KOPT-K1 (cell line): ENCODE results near the gene KIF6.

Experiments used
- H3K27ac ChIP-seq: fragments of 200-600 bp; sonication (generic); 2 replicates; pipeline ENCODE4 v1.5.1; 2016; ENCODE audit warnings: antibody characterized with exemption, mild to moderate bottlenecking, low read depth, low read length; ENCODE audit not compliant: poor library complexity, severe bottlenecking
- H3K36me3 ChIP-seq: fragments of 200-600 bp; sonication (generic); 2 replicates; pipeline ENCODE4 v1.5.1; 2017; ENCODE audit warnings: antibody characterized with exemption, mild to moderate bottlenecking, low read length, moderate library complexity; ENCODE audit not compliant: insufficient read depth
- H3K9me3 ChIP-seq: fragments of 200-600 bp; sonication (generic); 2 replicates; pipeline ENCODE4 v1.5.1; 2017; ENCODE audit warnings: antibody characterized with exemption, low read length, mild to moderate bottlenecking; ENCODE audit not compliant: insufficient read depth, poor library complexity, severe bottlenecking

KIF6 gene

DNA sequence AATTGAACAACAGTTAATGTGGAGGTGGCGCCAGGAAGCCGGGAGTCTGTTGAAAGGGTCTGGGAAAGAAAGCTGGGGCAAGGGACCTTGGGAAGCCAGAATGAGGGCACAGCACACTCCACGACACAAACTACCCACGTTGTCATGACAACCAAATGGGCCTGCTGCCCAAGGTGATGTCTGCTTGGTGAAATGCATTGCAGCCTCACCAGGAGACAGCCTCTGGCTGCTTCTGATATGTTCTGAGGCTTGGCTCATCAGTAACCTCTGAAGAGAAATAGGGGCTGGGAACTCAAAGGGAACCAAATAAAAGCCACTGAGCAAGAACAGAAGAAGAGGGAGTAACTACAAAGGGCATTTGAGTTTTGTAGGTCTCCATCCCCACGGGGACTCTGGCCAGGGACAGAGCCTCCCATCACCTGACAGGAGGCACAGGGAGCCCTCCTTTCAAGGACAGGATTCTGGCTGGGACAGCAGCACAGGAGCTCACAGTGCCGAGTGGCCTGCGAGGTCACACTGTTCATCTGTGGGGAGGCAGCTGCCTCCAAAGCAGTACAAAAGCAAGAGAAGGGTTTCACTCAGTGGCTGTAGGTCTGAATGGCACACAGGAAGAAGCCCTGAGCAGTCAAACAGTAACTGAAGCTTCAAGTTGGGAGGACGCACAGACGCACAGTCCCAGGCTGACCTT, 358.1 kb downstream of the KIF6 start:
- no peaks in the 10 kb centered on the region for H3K9me3 ChIP-seq
- H3K36me3 ChIP-seq = no peaks in the 10 kb centered on the region

DNA sequence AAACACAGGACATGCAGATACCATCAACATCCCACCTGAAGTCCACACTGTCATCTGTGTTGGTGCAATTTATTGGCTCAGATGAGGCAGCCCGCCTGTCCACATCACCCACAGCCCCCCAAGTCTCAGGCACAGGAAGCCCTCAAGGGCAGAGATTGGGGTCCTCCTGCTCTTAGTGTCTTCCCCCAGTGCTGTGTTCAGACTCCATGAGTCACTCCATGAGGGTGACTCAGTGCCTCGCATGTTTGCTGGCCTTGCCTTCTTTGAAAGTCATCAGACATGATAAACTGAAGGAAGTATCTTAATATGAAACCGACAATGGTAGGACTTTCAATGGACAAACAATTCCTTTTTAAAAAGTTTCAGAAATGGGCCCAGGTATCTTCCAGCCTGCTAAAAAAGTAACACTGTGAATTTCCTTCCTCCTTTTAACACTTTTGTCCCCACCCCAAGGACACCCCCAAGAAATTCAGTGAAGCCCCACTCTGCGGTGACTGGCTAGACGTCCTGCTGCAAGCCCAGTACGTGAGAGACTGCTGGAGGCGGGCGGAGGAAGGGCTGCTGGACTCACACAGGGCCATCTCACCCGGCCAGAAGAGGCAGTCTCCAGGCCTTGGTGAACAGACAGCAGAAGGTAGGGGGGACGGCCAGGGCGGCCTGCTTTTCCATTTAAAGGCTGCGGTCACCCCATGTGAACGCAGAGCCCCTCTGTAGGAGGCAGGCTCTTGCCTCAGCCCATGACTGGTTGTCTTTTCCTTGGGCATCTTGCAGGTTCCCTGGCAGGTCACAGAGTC, 359.7 kb downstream of the KIF6 start:
- H3K9me3 ChIP-seq = no peaks in the 10 kb centered on the region
- no peaks in the 10 kb centered on the region for H3K36me3 ChIP-seq
- H3K27ac ChIP-seq = no peak overlapping the region

More for the DNA sequence above, 358.1 kb downstream of the KIF6 start:
- H3K27ac ChIP-seq = no peak overlapping the region

DNA sequence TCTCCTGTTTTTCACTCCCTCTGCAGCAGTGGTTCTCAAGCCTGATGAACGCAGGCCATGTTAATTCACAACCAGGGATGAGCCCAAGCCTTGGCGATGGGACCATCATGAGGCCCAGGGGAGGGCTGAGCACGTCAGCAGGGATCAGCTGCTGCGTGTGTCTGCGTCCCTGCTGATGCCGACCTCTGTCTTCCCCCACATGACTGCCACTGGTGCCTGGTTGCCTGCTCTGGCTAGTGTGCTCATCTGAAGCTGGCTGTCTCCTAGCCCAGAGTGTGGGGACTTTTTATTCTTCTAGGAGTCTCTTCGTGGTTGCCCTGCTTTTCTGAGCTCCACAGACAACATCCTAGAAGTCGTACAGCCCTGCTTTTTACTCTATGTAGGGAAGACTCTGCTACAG, 361.9 kb downstream of the KIF6 start:
- no peaks in the 10 kb centered on the region for H3K9me3 ChIP-seq
- no peak overlapping the region for H3K27ac ChIP-seq
- no peaks in the 10 kb centered on the region for H3K36me3 ChIP-seq

DNA sequence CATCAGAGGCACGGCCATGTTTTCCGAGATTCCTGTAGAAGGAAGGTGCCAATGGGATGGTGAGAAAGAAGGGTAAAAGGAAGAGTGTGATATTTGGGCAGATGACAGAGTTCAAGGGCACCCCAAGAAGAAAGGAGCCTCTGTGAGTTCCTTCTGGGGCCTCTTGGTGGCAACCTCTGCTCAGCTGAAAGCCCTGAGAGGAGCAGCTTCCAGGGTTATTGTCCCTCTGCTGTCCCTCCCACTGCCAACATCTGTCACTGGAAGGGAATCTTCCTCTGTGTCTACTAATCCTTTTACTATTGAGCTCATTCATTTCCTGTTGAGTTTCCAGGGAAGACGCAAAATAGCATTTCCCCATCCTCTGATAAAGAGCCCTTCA, 362.7 kb downstream of the KIF6 start:
- H3K9me3 ChIP-seq = no peaks in the 10 kb centered on the region
- H3K27ac ChIP-seq = no peak overlapping the region
- no peaks in the 10 kb centered on the region for H3K36me3 ChIP-seq

DNA sequence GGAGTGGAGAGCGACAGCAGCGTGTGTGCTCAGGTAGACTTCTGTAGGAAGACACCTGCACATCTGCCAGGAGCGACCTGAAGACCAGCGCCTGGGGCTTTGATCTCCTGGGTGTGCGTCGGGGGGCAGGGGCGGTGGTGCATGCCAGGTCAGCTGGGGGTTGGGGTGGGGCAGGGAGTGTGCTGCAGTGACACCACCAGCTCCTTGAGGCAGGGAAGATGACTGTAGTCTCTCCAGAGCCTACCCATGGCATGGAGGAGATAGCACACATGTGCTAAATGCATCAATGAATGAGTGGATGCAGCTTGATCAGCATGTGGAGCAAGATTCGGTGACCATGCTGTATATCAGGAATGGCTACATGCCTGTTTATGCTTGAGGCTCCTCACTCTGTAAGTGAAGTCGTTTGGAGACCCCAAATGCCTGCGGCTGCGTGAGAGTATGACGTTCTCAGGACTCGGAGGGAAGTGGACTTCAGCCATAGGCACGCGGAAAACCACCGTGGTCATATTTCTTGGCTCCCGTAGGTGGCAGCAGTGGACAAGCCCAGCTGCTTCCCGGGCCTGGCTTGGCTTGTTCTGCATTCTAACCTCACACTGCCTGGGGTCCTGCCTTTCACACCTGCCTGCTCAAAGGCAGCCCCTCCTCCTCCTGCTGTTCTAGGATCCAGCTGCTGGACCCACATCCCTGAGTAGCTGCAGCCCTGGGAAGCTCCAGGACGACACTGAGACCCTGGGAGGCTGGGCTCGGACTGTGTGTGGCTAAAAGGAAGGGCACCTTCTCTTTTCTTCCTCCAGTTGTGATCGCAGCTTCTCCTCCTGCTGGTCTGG, 363.3 kb downstream of the KIF6 start:
- no peaks in the 10 kb centered on the region for H3K9me3 ChIP-seq
- H3K27ac ChIP-seq = no peak overlapping the region
- no peaks in the 10 kb centered on the region for H3K36me3 ChIP-seq

DNA sequence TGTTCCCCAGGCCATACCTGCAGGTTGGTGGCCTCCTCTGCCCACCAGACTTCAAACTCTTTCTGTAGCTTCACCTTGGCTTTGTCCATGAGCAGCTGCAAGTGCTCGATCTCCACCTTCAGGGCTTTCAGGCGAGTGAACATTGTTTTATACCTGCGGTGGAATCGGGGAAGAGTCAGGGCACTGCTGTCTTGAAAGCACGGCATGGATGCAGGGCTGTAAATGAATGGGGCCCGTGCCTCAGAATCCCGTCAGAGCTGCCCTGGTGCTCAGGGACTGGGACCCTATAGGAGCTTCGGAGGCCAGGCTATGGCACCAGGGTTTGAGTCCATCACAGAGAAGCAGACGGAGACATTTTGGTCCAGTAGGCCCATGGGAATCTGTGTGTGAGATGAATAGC, 364.8 kb downstream of the KIF6 start:
- H3K27ac ChIP-seq = no peak overlapping the region
- no peaks in the 10 kb centered on the region for H3K36me3 ChIP-seq
- H3K9me3 ChIP-seq = no peaks in the 10 kb centered on the region

DNA sequence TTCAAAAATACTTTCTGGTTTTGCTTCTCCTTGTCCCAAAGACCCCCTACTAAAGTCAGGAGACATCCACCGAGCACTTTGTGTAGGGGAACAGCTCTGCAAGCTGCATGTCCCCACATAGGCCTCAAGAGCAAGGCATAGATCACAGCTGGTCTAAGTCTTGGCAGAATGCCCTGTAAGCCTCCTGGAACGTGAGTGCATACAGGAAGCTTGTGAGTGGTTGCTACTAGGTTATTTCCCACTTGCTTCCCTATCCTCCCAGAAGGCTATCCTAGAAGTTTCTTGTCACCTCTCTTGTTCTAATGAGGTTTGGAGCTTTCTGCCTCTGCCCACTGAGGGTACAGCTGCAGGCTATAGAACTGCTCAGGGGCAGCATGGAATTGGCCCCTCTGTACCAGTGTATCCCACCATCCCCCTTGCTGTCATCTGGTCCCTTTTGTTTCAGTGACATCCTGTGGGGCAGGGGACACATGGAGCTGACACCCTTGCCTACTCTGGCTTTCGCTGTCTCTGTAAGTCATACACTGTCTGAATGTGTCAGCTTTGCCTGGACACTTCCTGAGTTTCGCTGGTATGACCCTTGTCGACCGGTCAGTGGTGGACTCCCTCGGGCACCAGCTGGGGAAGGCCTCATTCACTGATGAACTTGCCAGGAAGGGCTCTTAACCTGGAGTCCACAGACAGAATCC, 367.1 kb downstream of the KIF6 start:
- H3K9me3 ChIP-seq = no peaks in the 10 kb centered on the region
- no peak overlapping the region for H3K27ac ChIP-seq
- no peaks in the 10 kb centered on the region for H3K36me3 ChIP-seq

DNA sequence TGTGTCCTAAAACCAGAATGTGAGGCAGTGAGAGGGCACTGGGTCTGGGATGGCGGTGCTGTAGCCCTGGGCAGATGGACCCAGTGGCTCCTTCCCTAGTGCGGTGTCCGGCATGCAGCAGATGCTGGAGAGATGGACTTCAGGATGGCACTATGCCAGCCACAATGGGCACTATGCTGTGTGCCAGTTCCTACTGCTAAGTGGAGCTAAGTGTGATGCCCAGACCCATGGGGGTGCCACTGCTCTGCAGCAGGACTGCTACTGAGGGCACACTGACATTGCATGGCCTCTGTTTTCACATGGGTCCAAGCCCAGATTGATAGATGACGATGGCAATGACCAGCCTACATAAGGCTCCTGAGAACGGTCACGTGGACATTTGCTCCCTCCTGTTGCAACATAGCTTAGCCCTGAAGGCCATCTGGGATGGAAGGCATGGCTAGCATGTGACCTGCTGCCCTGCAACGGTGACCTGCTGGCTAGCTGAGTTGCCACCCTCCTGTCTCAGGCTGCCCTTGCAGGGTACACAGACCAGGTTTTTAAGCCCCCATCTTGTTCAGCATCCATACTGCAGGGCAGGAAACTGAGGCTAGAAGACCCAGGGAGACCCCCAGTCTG, 371.4 kb downstream of the KIF6 start:
- Histone ChIP-seq H3K36me3 (no peaks in the 10 kb centered on the region), H3K27ac (no peak overlapping the region), H3K9me3 (no peaks in the 10 kb centered on the region)

DNA sequence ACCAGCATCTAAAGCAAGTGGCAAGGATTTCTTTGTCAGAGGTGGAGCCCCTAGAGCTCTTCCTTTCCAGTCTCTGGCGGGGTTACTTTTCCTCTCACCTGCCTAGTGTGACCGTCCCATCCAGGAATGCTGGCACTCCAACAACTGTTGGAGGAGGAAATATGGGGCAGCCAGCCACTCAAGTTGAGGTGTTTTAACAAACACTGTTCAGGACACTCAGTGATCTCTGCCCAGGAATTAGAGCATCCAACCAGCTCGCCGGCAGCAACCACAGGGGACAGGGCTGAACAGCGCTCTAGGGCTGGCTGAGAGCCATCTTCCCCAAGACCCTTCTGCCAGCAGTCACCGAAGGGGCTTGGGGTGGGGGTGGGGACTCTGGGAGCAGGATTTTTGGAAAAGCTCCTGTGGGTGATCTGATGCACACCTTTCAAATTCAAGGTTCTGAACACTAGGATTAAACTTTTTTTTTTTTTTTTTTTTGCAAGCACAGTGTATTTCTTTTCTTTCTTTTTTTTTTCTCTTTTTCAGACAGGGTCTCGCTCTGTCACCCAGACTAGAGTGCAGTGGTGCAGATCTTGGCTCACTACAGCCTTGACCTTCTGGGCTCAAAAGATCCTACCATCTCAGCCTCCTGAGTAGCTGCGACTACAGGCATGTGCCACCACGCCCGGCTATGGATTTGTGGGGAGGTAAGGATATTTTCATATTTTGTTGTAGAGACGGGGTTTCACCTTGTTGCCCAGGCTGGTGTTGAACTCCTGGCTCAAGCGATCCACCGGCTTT, 374.3 kb downstream of the KIF6 start:
- Histone ChIP-seq H3K9me3 (no peaks in the 10 kb centered on the region), H3K36me3 (no peaks in the 10 kb centered on the region), H3K27ac (no peak overlapping the region)

DNA sequence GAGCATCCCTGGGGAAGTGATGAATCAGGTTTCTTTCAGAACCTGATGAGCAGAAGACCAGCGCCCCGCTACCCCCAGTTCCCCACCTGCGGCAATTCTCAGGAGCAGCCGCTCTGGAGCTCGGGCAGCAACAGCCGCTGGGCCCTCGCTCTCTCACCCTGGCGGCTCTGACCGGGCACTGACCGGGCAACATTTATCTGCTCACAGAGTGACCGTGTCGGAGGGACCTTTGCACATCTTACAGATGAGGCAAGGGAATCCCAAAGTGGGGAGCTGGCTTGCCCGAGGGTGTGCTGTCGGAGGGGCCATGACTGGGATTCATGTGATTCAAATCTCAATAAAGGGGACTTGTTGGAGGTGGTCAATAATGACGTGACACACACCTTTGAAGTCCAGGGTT, 376.5 kb downstream of the KIF6 start:
- no peaks in the 10 kb centered on the region for H3K36me3 ChIP-seq
- no peaks in the 10 kb centered on the region for H3K9me3 ChIP-seq
- no peak overlapping the region for H3K27ac ChIP-seq

DNA sequence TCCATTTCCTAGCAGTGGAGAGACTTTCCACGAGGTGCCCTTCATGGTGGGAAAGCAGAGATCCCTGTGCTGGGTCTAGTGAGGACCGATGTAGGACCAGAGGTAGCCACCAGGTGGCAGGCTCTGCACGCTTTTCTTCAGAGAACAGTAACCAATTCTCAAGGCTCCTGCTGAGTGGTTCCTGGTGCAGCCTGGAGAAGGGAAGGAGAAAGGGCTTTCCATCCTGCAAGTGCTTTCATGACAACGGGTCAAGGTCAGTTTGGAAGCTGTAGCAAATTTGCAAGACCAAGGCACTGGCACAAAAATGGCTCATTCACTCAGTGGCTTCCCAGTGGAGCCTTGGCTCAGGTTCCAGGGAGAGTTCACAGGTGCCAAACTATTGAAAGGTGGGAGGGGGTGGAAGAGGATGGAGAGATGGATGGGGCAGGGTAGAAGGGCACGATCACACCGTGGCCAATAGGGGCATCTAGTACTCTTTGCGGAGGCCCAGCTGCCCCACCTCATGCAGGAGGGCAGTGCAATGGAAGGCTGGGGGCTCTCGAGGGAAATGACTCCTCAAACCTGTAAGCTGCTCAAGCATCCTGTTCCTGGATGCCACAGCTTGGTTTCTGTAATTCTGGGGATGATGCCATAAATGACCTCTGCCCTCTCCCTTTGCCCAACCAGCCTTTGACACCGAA, 377.2 kb downstream of the KIF6 start:
- Histone ChIP-seq H3K9me3 (no peaks in the 10 kb centered on the region), H3K27ac (no peak overlapping the region), H3K36me3 (no peaks in the 10 kb centered on the region)

DNA sequence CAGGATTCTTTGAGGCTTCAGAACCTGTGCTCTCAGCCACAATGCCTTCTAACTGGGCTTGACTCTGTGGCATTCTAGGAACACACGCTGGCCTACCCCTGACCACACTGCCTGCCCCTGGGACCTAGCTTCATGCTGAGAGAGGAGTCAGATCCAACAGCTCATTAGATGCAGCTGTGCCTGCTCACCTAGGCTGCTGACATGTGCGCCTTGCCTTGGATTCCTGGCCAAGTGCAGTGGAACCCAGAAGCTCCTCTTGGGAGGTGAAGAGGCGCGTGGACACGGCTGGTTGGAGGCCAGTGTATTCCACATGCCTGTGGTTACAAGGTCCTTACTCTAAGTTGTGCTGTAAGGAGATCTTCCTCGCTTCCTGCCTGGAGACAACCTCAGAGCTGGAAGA, 378.0 kb downstream of the KIF6 start:
- H3K9me3 ChIP-seq = no peaks in the 10 kb centered on the region
- no peaks in the 10 kb centered on the region for H3K36me3 ChIP-seq
- H3K27ac ChIP-seq = no peak overlapping the region

DNA sequence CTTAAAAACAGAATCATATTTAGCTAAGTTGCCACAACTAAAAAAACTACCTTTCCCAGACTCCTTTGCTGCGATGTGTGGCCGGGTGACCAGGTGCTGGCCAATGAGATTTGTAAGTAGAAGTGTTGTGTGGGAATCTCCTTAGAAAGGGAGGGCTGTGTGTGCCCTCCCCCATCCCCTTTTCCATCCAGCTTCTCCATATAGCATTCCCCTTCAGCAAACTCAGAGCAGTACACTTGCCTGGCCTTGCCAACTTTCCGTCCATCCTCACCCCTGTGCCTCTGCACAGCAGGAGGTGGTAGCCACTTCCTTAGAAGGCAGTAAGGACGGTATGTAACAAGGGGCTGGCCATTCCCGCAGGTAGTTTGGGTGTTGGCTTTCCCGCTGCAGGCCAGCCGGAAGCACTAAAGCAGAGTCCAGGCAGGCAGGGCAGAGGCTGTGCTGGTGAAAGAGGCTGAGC, 380.4 kb downstream of the KIF6 start:
- Histone ChIP-seq H3K27ac (no peak overlapping the region), H3K9me3 (no peaks in the 10 kb centered on the region), H3K36me3 (no peaks in the 10 kb centered on the region)
